Panc1 (cell line): Measurements from ENCODE around the gene SLIT3. TPM values are rescaled to one million over a fixed set of nuclear protein-coding genes. Genes with fewer than 3 reads are reported as not detected.

Source experiments
- ATAC-seq: fragments of 200-7000 bp; cut with Tn5 transposase; 2 replicates; pipeline ENCODE4 v1.9.1; 2020; ENCODE audit warnings: mild to moderate bottlenecking, moderate library complexity
- BruUV-seq: library from RNA; stranded (reverse); fragments of 400-500 nt; replicated peaks from 2 replicates; lab custom pipeline; 2021; lab: Mats Ljungman, UMichigan
- CTCF ChIA-PET: fragments of 300-600 bp; sonication (Branson Sonifier 250); formaldehyde crosslinking; loops from one replicate; lab custom pipeline; 2022; ENCODE audit warnings: antibody characterized with exemption; lab: Charles Lee
- POLR2A ChIA-PET: fragments of 300-600 bp; sonication (Branson Sonifier 250); formaldehyde crosslinking; loops from one replicate; lab custom pipeline; 2022; ENCODE audit warnings: antibody characterized with exemption; lab: Charles Lee
- DNase-seq: peaks from one replicate; pipeline ENCODE4 v3.0.0-alpha.2; 2010; ENCODE audit warnings: low read depth, low spot score
- H3K27ac ChIP-seq: 2 replicates; pipeline ENCODE4 v1.5.1; 2011; ENCODE audit warnings: mild to moderate bottlenecking, low read length, inconsistent platforms
- H3K27me3 ChIP-seq: fragments of 200-500 bp; sonication (Bioruptor generic); 2 replicates; pipeline ENCODE4 v1.6.0; 2014; ENCODE audit warnings: low read length, inconsistent platforms; ENCODE audit not compliant: control insufficient read depth, insufficient read depth
- H3K36me3 ChIP-seq: fragments of 200-500 bp; sonication (Bioruptor generic); 2 replicates; pipeline ENCODE4 v1.5.1; 2014; ENCODE audit warnings: inconsistent platforms, mild to moderate bottlenecking, low read length, moderate library complexity; ENCODE audit not compliant: control insufficient read depth, insufficient read depth
- H3K4me1 ChIP-seq: 2 replicates; pipeline ENCODE4 v1.5.1; 2011; ENCODE audit warnings: inconsistent platforms, mild to moderate bottlenecking, low read length, moderate library complexity; ENCODE audit not compliant: control insufficient read depth, insufficient read depth
- H3K4me3 ChIP-seq, 2 experiments: 2 replicates each; pipeline ENCODE4 v1.5.1; 2011 to 2012; ENCODE audit warnings: low read depth in 2 of 2, low read length in 2 of 2, mild to moderate bottlenecking in 2 of 2, inconsistent platforms in 1 of 2, moderate library complexity in 1 of 2
- H3K9me3 ChIP-seq: fragments of 200-500 bp; sonication (Bioruptor generic); 2 replicates; pipeline ENCODE4 v1.5.1; 2014; ENCODE audit warnings: low read depth, mild to moderate bottlenecking, inconsistent platforms, low read length, moderate library complexity; ENCODE audit not compliant: control insufficient read depth, insufficient read depth
- CTCF ChIP-seq: fragments of 450-650 bp; IDR thresholded peaks from 2 replicates; pipeline ENCODE4 v1.5.1; 2017; ENCODE audit warnings: mild to moderate bottlenecking
- POLR2AphosphoS5 ChIP-seq: IDR thresholded peaks from 2 replicates; pipeline ENCODE4 v1.6.1; 2012; ENCODE audit warnings: mild to moderate bottlenecking, low read depth, low read length, moderate library complexity
- SIN3A ChIP-seq: IDR thresholded peaks from 2 replicates; pipeline ENCODE4 v1.6.1; 2012; ENCODE audit warnings: low read depth, mild to moderate bottlenecking, low read length, moderate library complexity, borderline replicate concordance; ENCODE audit not compliant: insufficient read depth
- TCF7L2 ChIP-seq: IDR thresholded peaks from 2 replicates; pipeline ENCODE4 v1.6.1; 2011; ENCODE audit warnings: mild to moderate bottlenecking, low read depth, low read length, inconsistent platforms
- in situ Hi-C: cut with HindIII; loops from 2 replicates; pipeline ENCODE4 v1.10.0; 2016; ENCODE audit warnings: low sequenced_read_pairs, low pct_unique_long_range_greater_than_20kb
- intact Hi-C: fragments of 100-400 bp; cut with micrococcal nuclease; formaldehyde crosslinking; loops from one replicate; pipeline ENCODE4 v1.10.0; 2022; ENCODE audit not compliant: unreplicated experiment
- total RNA-seq: library from RNA; stranded (reverse); gene quantifications from one replicate; pipeline ENCODE4 v1.2.1, GENCODE V29; 2021; ENCODE audit not compliant: unreplicated experiment
- TF ChIP-seq, protein P1 (sequence below), 2 experiments: IDR thresholded peaks; 2 replicates each; pipeline ENCODE4 v1.6.1; 2011 to 2012; ENCODE audit warnings: low read depth in 2 of 2, control low read depth in 1 of 2, low read length in 1 of 2, mild to moderate bottlenecking in 1 of 2, moderate library complexity in 1 of 2; ENCODE audit not compliant: insufficient read depth in 1 of 2

SLIT3 gene
- total RNA-seq, 1 experiment from 2014 or later, result 26.4 TPM

DNA sequence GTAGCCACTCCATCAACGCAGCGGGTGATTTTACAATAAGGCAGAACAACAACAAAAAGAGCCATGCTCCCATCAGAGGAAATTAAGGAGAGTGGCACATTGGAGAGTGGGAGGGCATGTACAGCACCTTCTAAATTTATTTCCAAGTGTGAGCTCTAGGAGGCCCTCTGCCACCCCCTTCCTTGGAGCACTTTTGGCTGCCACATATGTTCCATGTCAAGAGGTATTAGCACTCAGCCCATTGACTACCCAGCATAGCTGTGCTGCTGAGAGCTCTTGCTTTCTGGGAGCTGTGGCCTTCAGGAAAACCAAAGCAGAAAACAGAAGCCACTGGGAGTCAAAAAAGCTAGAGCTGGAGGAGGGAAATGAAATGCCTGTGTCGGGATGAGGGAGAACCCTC, 521.6 kb downstream of the SLIT3 start:
- Histone ChIP-seq H3K4me1 (no peaks in the 10 kb centered on the region), H3K4me3 (no peak overlapping the region), H3K9me3 (no peaks in the 10 kb centered on the region), H3K36me3 (no peaks in the 10 kb centered on the region), H3K27ac (no peak overlapping the region), H3K27me3 (no peaks in the 10 kb centered on the region)
- ATAC-seq (no peak), DNase-seq (no peak)
- POLR2A ChIA-PET, result no interaction called here
- intact Hi-C loops (no loop called here), in situ Hi-C loops (no loop called here)
- BruUV-seq, result no TSS peak
- CTCF ChIA-PET, result no interaction called here
- TF ChIP-seq TCF7L2, result no peak
- TF ChIP-seq SIN3A, result no peak
- no peak for TF ChIP-seq CTCF
- no peak for TF ChIP-seq POLR2AphosphoS5
- TF ChIP-seq, protein P1, sequence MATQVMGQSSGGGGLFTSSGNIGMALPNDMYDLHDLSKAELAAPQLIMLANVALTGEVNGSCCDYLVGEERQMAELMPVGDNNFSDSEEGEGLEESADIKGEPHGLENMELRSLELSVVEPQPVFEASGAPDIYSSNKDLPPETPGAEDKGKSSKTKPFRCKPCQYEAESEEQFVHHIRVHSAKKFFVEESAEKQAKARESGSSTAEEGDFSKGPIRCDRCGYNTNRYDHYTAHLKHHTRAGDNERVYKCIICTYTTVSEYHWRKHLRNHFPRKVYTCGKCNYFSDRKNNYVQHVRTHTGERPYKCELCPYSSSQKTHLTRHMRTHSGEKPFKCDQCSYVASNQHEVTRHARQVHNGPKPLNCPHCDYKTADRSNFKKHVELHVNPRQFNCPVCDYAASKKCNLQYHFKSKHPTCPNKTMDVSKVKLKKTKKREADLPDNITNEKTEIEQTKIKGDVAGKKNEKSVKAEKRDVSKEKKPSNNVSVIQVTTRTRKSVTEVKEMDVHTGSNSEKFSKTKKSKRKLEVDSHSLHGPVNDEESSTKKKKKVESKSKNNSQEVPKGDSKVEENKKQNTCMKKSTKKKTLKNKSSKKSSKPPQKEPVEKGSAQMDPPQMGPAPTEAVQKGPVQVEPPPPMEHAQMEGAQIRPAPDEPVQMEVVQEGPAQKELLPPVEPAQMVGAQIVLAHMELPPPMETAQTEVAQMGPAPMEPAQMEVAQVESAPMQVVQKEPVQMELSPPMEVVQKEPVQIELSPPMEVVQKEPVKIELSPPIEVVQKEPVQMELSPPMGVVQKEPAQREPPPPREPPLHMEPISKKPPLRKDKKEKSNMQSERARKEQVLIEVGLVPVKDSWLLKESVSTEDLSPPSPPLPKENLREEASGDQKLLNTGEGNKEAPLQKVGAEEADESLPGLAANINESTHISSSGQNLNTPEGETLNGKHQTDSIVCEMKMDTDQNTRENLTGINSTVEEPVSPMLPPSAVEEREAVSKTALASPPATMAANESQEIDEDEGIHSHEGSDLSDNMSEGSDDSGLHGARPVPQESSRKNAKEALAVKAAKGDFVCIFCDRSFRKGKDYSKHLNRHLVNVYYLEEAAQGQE (IDR thresholded peaks at IDR 0.05; ENCODE audit: insufficient read depth in 1 of 2, low read depth in 2 of 2, low read length in 1 of 2), result no peak

- H3K4me3 ChIP-seq, result no peak overlapping the region
- no peak overlapping the region for H3K27ac ChIP-seq
- no peak for TF ChIP-seq POLR2AphosphoS5
- no peak for TF ChIP-seq TCF7L2
- H3K9me3 ChIP-seq, result no peaks in the 10 kb centered on the region
- no peak for ATAC-seq
- POLR2A ChIA-PET, result no interaction called here
- CTCF ChIA-PET, result no interaction called here
- BruUV-seq, result no TSS peak
- in situ Hi-C loops, result no loop called here
- no peaks in the 10 kb centered on the region for H3K27me3 ChIP-seq
- intact Hi-C loops, result no loop called here
- H3K36me3 ChIP-seq, result no peaks in the 10 kb centered on the region
- H3K4me1 ChIP-seq, result no peaks in the 10 kb centered on the region
- no peak for DNase-seq
Observed at GRCh38 chr5:168778536-168778935, 522.4 kb downstream of the SLIT3 start.

GRCh38 chr5:168777651-168778050, 523.3 kb downstream of the SLIT3 start:
- H3K4me1 ChIP-seq, result no peaks in the 10 kb centered on the region
- no peak overlapping the region for H3K27ac ChIP-seq
- ATAC-seq (no peak), DNase-seq (no peak)
- TF ChIP-seq POLR2AphosphoS5, result no peak
- TF ChIP-seq SIN3A, result no peak
- TF ChIP-seq CTCF, result no peak
- TF ChIP-seq TCF7L2, result no peak
- H3K36me3 ChIP-seq, result no peaks in the 10 kb centered on the region
- intact Hi-C loops, result no loop called here
- in situ Hi-C loops, result no loop called here
- POLR2A ChIA-PET, result no interaction called here
- no peak overlapping the region for H3K4me3 ChIP-seq
- CTCF ChIA-PET, result no interaction called here
- H3K9me3 ChIP-seq, result no peaks in the 10 kb centered on the region
- BruUV-seq, result no TSS peak
- no peaks in the 10 kb centered on the region for H3K27me3 ChIP-seq
